Neural progenitor cell (in vitro differentiated cells): ENCODE measurements around the gene FADS6. TPM values are rescaled to one million over a fixed set of nuclear protein-coding genes. Genes with fewer than 3 reads are reported as not detected.

ENCODE experiments used
- DNase-seq: peaks from one replicate; pipeline ENCODE4 v3.0.0-alpha.2; 2016; ENCODE audit warnings: low spot score
- H2AFZ ChIP-seq: fragments of 200-600 bp; sonication (generic); replicated peaks from 2 replicates; pipeline ENCODE4 v1.6.1; 2016; ENCODE audit warnings: antibody characterized with exemption
- H3F3A ChIP-seq: fragments of 200-600 bp; sonication (generic); 2 replicates; pipeline ENCODE4 v1.6.1; 2016; ENCODE audit warnings: antibody characterized with exemption, low read depth
- H3K27ac ChIP-seq: fragments of 200-600 bp; sonication (generic); 2 replicates; pipeline ENCODE4 v1.5.1; 2016; ENCODE audit warnings: mild to moderate bottlenecking
- H3K27me3 ChIP-seq: fragments of 200-600 bp; sonication (generic); 2 replicates; pipeline ENCODE4 v1.6.1; 2016; ENCODE audit warnings: mild to moderate bottlenecking, moderate library complexity
- H3K36me3 ChIP-seq: fragments of 200-600 bp; sonication (generic); 2 replicates; pipeline ENCODE4 v1.5.1; 2016
- H3K4me1 ChIP-seq: fragments of 200-600 bp; sonication (generic); 2 replicates; pipeline ENCODE4 v1.6.1; 2016; ENCODE audit warnings: mixed run types
- H3K4me2 ChIP-seq: fragments of 200-600 bp; sonication (generic); 2 replicates; pipeline ENCODE4 v1.6.1; 2016
- H3K4me3 ChIP-seq: fragments of 200-600 bp; sonication (generic); 2 replicates; pipeline ENCODE4 v1.5.1; 2016
- H3K79me2 ChIP-seq: fragments of 200-600 bp; sonication (generic); 2 replicates; pipeline ENCODE4 v1.6.1; 2016; ENCODE audit warnings: low read depth
- H3K9ac ChIP-seq: fragments of 200-600 bp; sonication (generic); 2 replicates; pipeline ENCODE4 v1.6.1; 2016
- H3K9me3 ChIP-seq: fragments of 200-600 bp; sonication (generic); 2 replicates; pipeline ENCODE4 v1.5.1; 2016; ENCODE audit warnings: low read depth
- H4K20me1 ChIP-seq: fragments of 200-600 bp; sonication (generic); 2 replicates; pipeline ENCODE4 v1.6.1; 2016; ENCODE audit warnings: low read depth
- H3K27ac Mint-ChIP-seq: 3 replicates; pipeline ENCODE4 v1.8.0; 2021; ENCODE audit warnings: mixed read lengths
- H3K27me3 Mint-ChIP-seq: 2 replicates; pipeline ENCODE4 v1.8.0; 2022; ENCODE audit warnings: low read depth, mild to moderate bottlenecking, inconsistent platforms, moderate library complexity, mixed read lengths; ENCODE audit not compliant: insufficient read depth
- H3K36me3 Mint-ChIP-seq: 3 replicates; pipeline ENCODE4 v1.8.0; 2021; ENCODE audit warnings: mixed read lengths
- H3K4me1 Mint-ChIP-seq: 3 replicates; pipeline ENCODE4 v1.8.0; 2021; ENCODE audit warnings: mixed read lengths
- H3K4me3 Mint-ChIP-seq: 3 replicates; pipeline ENCODE4 v1.8.0; 2021; ENCODE audit warnings: mild to moderate bottlenecking, moderate library complexity, mixed read lengths
- H3K9me3 Mint-ChIP-seq: 3 replicates; pipeline ENCODE4 v1.8.0; 2020; ENCODE audit warnings: mixed read lengths
- CTCF ChIP-seq: fragments of 200-600 bp; sonication (generic); IDR thresholded peaks from 2 replicates; pipeline ENCODE4 v1.5.1; 2017; ENCODE audit warnings: antibody characterized with exemption, mild to moderate bottlenecking
- EZH2 ChIP-seq: fragments of 200-600 bp; sonication (generic); IDR thresholded peaks from 2 replicates; pipeline ENCODE4 v1.6.1; 2017; ENCODE audit warnings: antibody characterized with exemption, mild to moderate bottlenecking, moderate library complexity
- EZH2phosphoT487 ChIP-seq: fragments of 200-600 bp; sonication (generic); IDR thresholded peaks from 2 replicates; pipeline ENCODE4 v1.6.1; 2017; ENCODE audit warnings: antibody characterized with exemption
- total RNA-seq: library from RNA; depleted of rRNA; stranded (reverse); fragments of >200 nt; gene quantifications from 2 replicates; pipeline ENCODE4 v1.2.3, GENCODE V29; 2015; ENCODE audit warnings: low replicate concordance

FADS6 gene
- total RNA-seq, 1 donor from 2014 or later, result 0.36 TPM

GRCh38 chr17:74843352-74843627 is 50.1 kb downstream of the FADS6 start:
- H4K20me1 ChIP-seq, result peaks cover 35% of the 10 kb centered on the region
- no peaks in the 10 kb centered on the region for H3K36me3 ChIP-seq
- Mint-ChIP-seq H3K27me3 (peaks cover 33% of the 10 kb centered on the region), H3K9me3 (no peaks in the 10 kb centered on the region), H3K36me3 (no peaks in the 10 kb centered on the region), H3K4me1 (peaks cover 13% of the 10 kb centered on the region), H3K4me3 (peak overlapping the region; percentile 43), H3K27ac (no peak overlapping the region)
- H2AFZ ChIP-seq, result no peak overlapping the region
- H3K4me1 ChIP-seq, result peaks cover 9% of the 10 kb centered on the region
- peak overlapping the region; percentile 76 for H3K4me2 ChIP-seq
- peak; percentile 15 for DNase-seq
- no peak for TF ChIP-seq EZH2phosphoT487
- no peak for TF ChIP-seq CTCF
- no peak for TF ChIP-seq EZH2
- no peaks in the 10 kb centered on the region for H3K9me3 ChIP-seq
- H3K4me3 ChIP-seq, result peak overlapping the region; percentile 50
- no peak overlapping the region for H3K27ac ChIP-seq
- no peak overlapping the region for H3K9ac ChIP-seq
- peaks cover 13% of the 10 kb centered on the region for H3F3A ChIP-seq
- H3K79me2 ChIP-seq, result no peaks in the 10 kb centered on the region
- H3K27me3 ChIP-seq, result peaks cover 74% of the 10 kb centered on the region

GRCh38 chr17:74842599-74843351 is 50.7 kb downstream of the FADS6 start:
- Mint-ChIP-seq H3K27ac (no peak overlapping the region), H3K4me3 (no peak overlapping the region), H3K36me3 (no peaks in the 10 kb centered on the region), H3K9me3 (no peaks in the 10 kb centered on the region), H3K4me1 (peaks cover 13% of the 10 kb centered on the region), H3K27me3 (peaks cover 36% of the 10 kb centered on the region)
- H3K9ac ChIP-seq, result no peak overlapping the region
- H3F3A ChIP-seq, result peaks cover 13% of the 10 kb centered on the region
- H3K4me2 ChIP-seq, result peak overlapping the region; percentile 76
- peaks cover 9% of the 10 kb centered on the region for H3K4me1 ChIP-seq
- peak overlapping the region; percentile 50 for H3K4me3 ChIP-seq
- no peak overlapping the region for H3K27ac ChIP-seq
- peaks cover 69% of the 10 kb centered on the region for H3K27me3 ChIP-seq
- TF ChIP-seq CTCF (peak; percentile 58), EZH2phosphoT487 (no peak)
- peak; percentile 89 for DNase-seq
- no peaks in the 10 kb centered on the region for H3K36me3 ChIP-seq
- no peaks in the 10 kb centered on the region for H3K9me3 ChIP-seq
- H2AFZ ChIP-seq, result peak overlapping the region; percentile 69
- peaks cover 35% of the 10 kb centered on the region for H4K20me1 ChIP-seq
- no peaks in the 10 kb centered on the region for H3K79me2 ChIP-seq

GRCh38 chr17:74842146-74842598 is 51.3 kb downstream of the FADS6 start:
- Histone ChIP-seq H3K4me3 (peak overlapping the region; percentile 50), H3K79me2 (no peaks in the 10 kb centered on the region), H3K27me3 (peaks cover 63% of the 10 kb centered on the region), H3K9ac (no peak overlapping the region), H3K9me3 (no peaks in the 10 kb centered on the region), H3F3A (peaks cover 13% of the 10 kb centered on the region), H3K36me3 (no peaks in the 10 kb centered on the region), H4K20me1 (peaks cover 35% of the 10 kb centered on the region), H3K27ac (no peak overlapping the region), H3K4me1 (peaks cover 9% of the 10 kb centered on the region), H2AFZ (peak overlapping the region; percentile 69), H3K4me2 (peak overlapping the region; percentile 76)
- Mint-ChIP-seq H3K36me3 (no peaks in the 10 kb centered on the region), H3K4me3 (peak overlapping the region; percentile 64), H3K9me3 (no peaks in the 10 kb centered on the region), H3K4me1 (peaks cover 13% of the 10 kb centered on the region), H3K27ac (no peak overlapping the region), H3K27me3 (peaks cover 36% of the 10 kb centered on the region)
- no peak for TF ChIP-seq EZH2phosphoT487
- peak; percentile 29 for DNase-seq

GRCh38 chr17:74840989-74841666 is 52.3 kb downstream of the FADS6 start:
- H3K9me3 Mint-ChIP-seq, result no peaks in the 10 kb centered on the region
- TF ChIP-seq EZH2phosphoT487 (no peak), CTCF (no peak), EZH2 (no peak)
- peak; percentile 51 for DNase-seq

More at GRCh38 chr17:74840989-74841666, 52.3 kb downstream of the FADS6 start:
- peaks cover 34% of the 10 kb centered on the region for H3K27me3 Mint-ChIP-seq
- H3K4me1 Mint-ChIP-seq, result peaks cover 13% of the 10 kb centered on the region
- peak overlapping the region; percentile 23 for H3K4me3 Mint-ChIP-seq
- H3K79me2 ChIP-seq, result no peaks in the 10 kb centered on the region
- peaks cover 35% of the 10 kb centered on the region for H4K20me1 ChIP-seq
- peaks cover 13% of the 10 kb centered on the region for H3F3A ChIP-seq
- peaks cover 52% of the 10 kb centered on the region for H3K27me3 ChIP-seq
- H3K4me3 ChIP-seq, result no peak overlapping the region
- no peaks in the 10 kb centered on the region for H3K9me3 ChIP-seq
- H3K27ac ChIP-seq, result no peak overlapping the region
- peaks cover 9% of the 10 kb centered on the region for H3K4me1 ChIP-seq
- no peak overlapping the region for H3K9ac ChIP-seq
- peak overlapping the region; percentile 38 for H3K4me2 ChIP-seq
- no peaks in the 10 kb centered on the region for H3K36me3 ChIP-seq
- H2AFZ ChIP-seq, result no peak overlapping the region
- H3K36me3 Mint-ChIP-seq, result peaks cover 3% of the 10 kb centered on the region
- H3K27ac Mint-ChIP-seq, result no peak overlapping the region
